NCI-H146 treated with DMSO at 0.1 percent for 48 hours (cell line): ENCODE results near the gene SPACA1.
"Not testable (repeated sequence)": the region's sequence is repeated elsewhere in the genome, so short reads cannot be mapped to it uniquely, and the experiment has no call there.

Source experiments
- DNase-seq: peaks from one replicate; lab custom pipeline; 2025; ENCODE audit not compliant: unreplicated experiment; lab: John Stamatoyannopoulos, UW

Gene SPACA1

GRCh38 chr6:88047510-88048150 lies at the start of gene SPACA1:
SPACA1 (plus strand) TSS chr6:88047841; CDS start chr6:88047906, 65 bp downstream.
- DNase-seq, result no peak

- no peak for DNase-seq
These were observed 46.9 kb upstream of the SPACA1 start for GRCh38 chr6:88000713-88001112.

DNA sequence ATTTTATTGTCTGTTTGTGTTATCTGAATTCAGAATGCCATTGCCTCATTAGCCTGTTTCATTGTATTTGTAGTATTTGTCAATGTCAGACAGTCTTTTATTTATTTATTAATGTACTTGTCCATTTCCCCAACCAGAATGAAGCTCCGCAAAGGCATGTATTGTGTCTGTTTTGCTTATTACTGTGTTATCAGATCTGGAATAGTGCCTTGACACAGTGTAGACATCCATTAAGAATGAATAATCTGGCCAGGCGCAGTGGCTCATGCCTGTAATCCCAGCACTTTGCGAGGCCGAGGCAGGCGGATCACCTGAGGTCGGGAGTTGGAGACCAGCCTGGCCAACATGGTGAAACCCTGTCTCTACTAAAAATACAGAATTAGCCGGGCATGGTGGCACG lies 46.4 kb upstream of the SPACA1 start:
- not testable (repeated sequence) for DNase-seq

DNA sequence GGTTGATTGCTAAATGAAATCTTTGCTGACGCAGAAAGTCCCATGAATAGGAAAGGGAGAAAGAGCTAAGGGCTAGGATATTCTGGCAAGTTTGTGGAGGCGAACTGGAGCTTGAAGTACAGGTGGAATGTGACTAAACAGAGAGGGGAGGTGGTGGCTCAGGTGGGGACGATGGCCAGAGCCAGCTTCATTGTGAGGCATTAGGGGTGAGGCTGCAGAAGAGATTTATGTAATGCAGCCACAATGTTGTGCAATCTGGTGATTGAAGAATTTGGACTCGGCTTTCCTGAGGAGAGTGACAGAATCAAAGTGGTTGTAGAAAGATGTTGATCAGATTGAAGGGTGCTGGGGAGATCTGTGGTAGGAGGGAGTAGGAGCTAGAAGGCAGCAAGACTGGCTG lies 42.9 kb upstream of the SPACA1 start:
- no peak for DNase-seq

DNA sequence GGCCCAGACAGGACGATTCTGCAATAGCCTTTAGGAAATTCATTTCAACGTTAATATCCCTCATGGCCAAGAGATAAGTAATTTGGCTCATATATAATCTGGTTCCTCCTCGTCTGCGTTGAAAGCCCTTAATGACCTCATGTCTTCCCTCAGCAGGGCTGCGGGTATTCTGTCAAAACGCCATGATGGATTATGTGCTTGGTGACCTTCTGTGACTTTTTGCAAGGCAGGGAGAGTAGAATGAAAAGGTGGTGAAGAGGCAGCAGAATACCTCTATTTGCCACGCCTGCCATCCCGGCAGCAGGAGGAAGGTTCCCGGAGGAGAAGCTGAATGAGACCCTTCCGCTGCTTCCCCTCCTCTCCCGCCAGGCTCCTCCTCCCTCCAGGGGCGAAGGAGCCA lies 41.1 kb upstream of the SPACA1 start:
- no peak for DNase-seq

DNA sequence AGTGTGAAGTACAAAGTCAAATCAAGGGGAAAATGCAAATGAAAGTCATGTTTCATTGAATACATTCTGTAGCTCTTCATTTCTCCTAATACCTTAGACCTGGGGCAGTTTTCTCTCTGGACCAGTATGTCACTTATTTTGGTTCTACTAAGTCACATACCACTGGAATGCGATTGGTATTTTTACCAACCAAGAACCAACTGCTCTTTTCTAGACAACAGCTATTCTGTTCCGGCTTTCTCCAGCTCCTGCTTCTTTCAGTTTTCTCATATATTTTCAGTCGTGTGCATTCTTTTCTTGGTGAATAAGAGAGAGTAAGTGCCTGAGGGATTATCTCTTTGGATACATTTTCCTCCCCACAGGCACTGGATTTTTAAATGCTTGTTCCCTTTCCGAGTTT lies 39.2 kb upstream of the SPACA1 start:
- no peak for DNase-seq

- no peak for DNase-seq
These were observed 38.8 kb upstream of the SPACA1 start for GRCh38 chr6:88008831-88009231.

DNA sequence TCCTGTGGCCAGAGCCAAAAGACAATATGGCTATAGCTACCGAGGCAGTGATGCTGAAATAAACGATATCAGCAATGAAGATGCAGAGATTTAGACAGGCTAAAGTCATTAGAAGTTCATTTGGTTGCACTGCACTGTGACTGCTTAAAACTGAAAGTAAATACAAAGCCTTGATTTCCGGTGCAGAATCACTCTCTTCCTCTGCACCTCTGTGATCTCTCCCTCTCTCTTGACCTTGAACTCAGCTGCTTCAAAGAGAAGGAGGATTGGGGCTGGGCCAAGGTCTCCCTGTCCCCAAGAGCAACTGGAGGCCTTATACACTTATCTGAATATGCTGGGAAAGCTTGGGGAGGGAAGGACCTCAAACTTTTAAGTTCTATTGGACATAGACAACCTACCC lies 34.6 kb upstream of the SPACA1 start:
- DNase-seq, result no peak

- no peak for DNase-seq
These were observed 34.1 kb upstream of the SPACA1 start for GRCh38 chr6:88013554-88013953.

- DNase-seq, result no peak
These were observed 27.2 kb upstream of the SPACA1 start for GRCh38 chr6:88020439-88020838.

GRCh38 chr6:88024696-88025095 lies 22.9 kb upstream of the SPACA1 start:
- DNase-seq, result no peak

- no peak for DNase-seq
These were observed 16.1 kb upstream of the SPACA1 start for GRCh38 chr6:88031550-88031949.

- DNase-seq, result no peak
These were observed 3.1 kb upstream of the SPACA1 start for GRCh38 chr6:88044530-88044929.

- DNase-seq, result no peak
These were observed 2.0 kb upstream of the SPACA1 start for GRCh38 chr6:88045521-88046136.

GRCh38 chr6:88048578-88048977 lies 937 bp downstream of the SPACA1 start:
- DNase-seq, result peak; percentile 5

GRCh38 chr6:88050140-88050818 lies 2.6 kb downstream of the SPACA1 start:
- no peak for DNase-seq

DNA sequence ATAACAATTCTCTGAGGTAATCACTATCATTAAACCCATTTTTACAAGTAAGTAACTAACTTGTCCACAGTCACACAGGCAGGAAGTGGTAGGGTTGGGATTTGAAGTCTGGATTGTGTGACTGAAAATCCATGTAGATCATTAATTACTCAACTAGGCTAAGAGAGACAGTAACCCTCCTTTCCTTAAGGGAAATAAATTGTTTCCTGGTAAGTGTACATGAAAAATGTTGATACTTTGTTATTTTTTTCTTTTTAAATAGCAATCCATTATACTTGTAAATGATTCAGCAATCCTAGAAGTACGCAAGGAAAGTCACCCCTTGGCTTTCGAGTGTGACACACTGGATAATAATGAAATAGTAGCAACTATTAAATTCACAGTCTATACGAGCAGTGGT lies 11.6 kb downstream of the SPACA1 start:
- no peak for DNase-seq

DNA sequence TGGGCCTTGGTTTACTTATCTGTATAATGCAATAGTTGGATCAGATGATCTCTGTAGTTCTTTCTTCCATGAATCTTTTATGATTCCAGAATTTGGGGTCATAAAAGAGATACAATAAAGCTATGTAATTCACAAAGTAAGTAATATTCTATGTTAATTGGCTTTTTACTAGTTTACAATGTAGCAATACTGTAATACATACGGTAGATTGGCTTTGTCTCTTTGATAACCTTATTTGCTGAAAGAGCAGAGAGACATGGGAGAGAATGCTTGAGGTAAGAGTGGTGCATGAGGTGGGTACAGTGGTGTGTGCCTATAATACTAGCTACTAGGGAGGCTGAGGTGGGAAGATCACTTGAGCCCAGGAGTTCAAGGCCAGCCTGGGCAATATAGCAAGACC lies 14.7 kb downstream of the SPACA1 start:
- DNase-seq, result no peak

DNA sequence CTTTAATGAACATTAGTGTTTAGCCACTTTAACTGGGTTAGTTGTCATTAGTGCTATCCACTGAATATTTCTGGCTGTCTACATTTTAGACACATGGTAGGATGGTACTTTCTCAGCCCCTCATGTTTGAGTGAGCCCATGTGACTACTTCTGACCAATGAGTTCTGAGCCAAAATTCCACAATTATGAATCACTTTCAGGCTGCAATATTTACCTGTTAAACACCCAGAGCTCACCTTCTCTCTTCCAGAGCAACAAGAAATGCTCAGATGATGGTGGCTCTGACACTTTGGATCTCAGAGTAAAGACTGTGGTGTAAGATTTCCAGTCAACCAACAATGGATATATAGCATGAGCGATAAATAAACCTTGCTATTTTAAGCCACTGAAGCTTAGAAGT lies 24.8 kb downstream of the SPACA1 start:
- no peak for DNase-seq

DNA sequence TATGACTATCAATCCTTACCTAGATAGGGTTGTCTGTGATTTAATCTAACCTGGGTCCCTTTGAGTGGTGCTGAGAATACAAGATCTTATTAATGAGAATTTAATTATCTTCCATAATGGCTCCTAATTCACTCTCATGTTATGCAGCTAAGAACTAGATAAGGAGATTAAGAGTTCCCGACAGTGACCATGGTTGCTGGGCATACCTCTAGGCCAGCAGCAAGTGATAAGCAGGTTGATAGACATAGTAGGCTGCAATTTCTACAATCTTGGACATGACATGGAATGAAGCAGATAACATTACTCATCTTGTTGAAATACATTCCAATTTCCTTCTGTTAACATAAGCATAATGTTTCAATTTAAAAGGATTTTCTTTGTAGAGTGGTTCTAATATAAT lies 27.1 kb downstream of the SPACA1 start:
- no peak for DNase-seq

GRCh38 chr6:88077305-88077704 lies 29.7 kb downstream of the SPACA1 start:
- no peak for DNase-seq

- no peak for DNase-seq
These were observed 39.2 kb downstream of the SPACA1 start for GRCh38 chr6:88086792-88087191.
